PC-9 (cell line): Measurements from ENCODE around the gene ADAMTS13.

Experiments used
- EZH2 ChIP-seq: fragments of 200-600 bp; sonication (generic); IDR thresholded peaks from 2 replicates; pipeline ENCODE4 v1.8.0; 2017; ENCODE audit warnings: antibody characterized with exemption, low read depth
- TF ChIP-seq, protein P1 (sequence below): fragments of 200-600 bp; sonication (generic); conservative IDR thresholded peaks from 2 replicates; pipeline ENCODE4 v1.6.1; 2017; ENCODE audit warnings: mixed run types, antibody characterized with exemption, mild to moderate bottlenecking, moderate library complexity

GRCh38 chr9:133463864-133464615 is 41.9 kb downstream of the ADAMTS13 start:
- TF ChIP-seq, protein P1, sequence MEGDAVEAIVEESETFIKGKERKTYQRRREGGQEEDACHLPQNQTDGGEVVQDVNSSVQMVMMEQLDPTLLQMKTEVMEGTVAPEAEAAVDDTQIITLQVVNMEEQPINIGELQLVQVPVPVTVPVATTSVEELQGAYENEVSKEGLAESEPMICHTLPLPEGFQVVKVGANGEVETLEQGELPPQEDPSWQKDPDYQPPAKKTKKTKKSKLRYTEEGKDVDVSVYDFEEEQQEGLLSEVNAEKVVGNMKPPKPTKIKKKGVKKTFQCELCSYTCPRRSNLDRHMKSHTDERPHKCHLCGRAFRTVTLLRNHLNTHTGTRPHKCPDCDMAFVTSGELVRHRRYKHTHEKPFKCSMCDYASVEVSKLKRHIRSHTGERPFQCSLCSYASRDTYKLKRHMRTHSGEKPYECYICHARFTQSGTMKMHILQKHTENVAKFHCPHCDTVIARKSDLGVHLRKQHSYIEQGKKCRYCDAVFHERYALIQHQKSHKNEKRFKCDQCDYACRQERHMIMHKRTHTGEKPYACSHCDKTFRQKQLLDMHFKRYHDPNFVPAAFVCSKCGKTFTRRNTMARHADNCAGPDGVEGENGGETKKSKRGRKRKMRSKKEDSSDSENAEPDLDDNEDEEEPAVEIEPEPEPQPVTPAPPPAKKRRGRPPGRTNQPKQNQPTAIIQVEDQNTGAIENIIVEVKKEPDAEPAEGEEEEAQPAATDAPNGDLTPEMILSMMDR: no peak
- no peak for TF ChIP-seq EZH2
